Left lobe of liver (tissue), 1 donor: ENCODE data around the gene GNG13. TPM values are rescaled to one million over a fixed set of nuclear protein-coding genes. Genes with fewer than 3 reads are reported as not detected.

Source experiments
- total RNA-seq: library from RNA; stranded (reverse); gene quantifications from one replicate; pipeline ENCODE4 v1.2.1, GENCODE V29; 2021
- donor health status: DM: no; HTN: yes; CAD: no.

GNG13 gene
- total RNA-seq, 1 donor from 2014 or later, result not detected

Other genes starting within 250 kb of the GNG13 start
- not detected for gene PRR35, start 240.3 kb downstream of the GNG13 start, total RNA-seq
- gene NHLRC4, start 233.7 kb downstream of the GNG13 start, total RNA-seq, result 0.28 TPM
- 42.1 TPM for gene PIGQ, start 230.8 kb downstream of the GNG13 start, total RNA-seq
- gene RAB40C, start 210.7 kb downstream of the GNG13 start, total RNA-seq, result 15.5 TPM
- 0.96 TPM for gene WFIKKN1, start 169.7 kb downstream of the GNG13 start, total RNA-seq
- 33.2 TPM for gene METTL26, start 164.4 kb downstream of the GNG13 start, total RNA-seq
- 101 TPM for gene MCRIP2, start 158.9 kb downstream of the GNG13 start, total RNA-seq
- 17.2 TPM for gene WDR90, start 151.4 kb downstream of the GNG13 start, total RNA-seq
- gene RHOT2, start 132.6 kb downstream of the GNG13 start, total RNA-seq, result 57.9 TPM
- gene RHBDL1, start 125.1 kb downstream of the GNG13 start, total RNA-seq, result 1.1 TPM
- 56.2 TPM for gene STUB1, start 120.3 kb downstream of the GNG13 start, total RNA-seq
- 40.5 TPM for gene JMJD8, start 116.4 kb downstream of the GNG13 start, total RNA-seq
- 12.2 TPM for gene WDR24, start 110.3 kb downstream of the GNG13 start, total RNA-seq
- gene FBXL16, start 94.9 kb downstream of the GNG13 start, total RNA-seq, result 0.30 TPM
- gene METRN, start 85.6 kb downstream of the GNG13 start, total RNA-seq, result 60.0 TPM
- 37.1 TPM for gene ANTKMT, start 79.6 kb downstream of the GNG13 start, total RNA-seq
- 0.38 TPM for gene CCDC78, start 74.3 kb downstream of the GNG13 start, total RNA-seq
- 1.2 TPM for gene HAGHL, start 73.6 kb downstream of the GNG13 start, total RNA-seq
- 18.3 TPM for gene CIAO3, start 59.7 kb downstream of the GNG13 start, total RNA-seq
- 0.08 TPM for gene MSLN, start 40.0 kb downstream of the GNG13 start, total RNA-seq
- 9.0 TPM for gene RPUSD1, start 12.4 kb downstream of the GNG13 start, total RNA-seq
- gene CHTF18, start 12.1 kb downstream of the GNG13 start, total RNA-seq, result 6.4 TPM
- gene LMF1, start 170.2 kb upstream of the GNG13 start, total RNA-seq, result 13.5 TPM
- gene SOX8, start 181.0 kb upstream of the GNG13 start, total RNA-seq, result not detected